Uterine smooth muscle cell (primary cell): ENCODE results near the gene DR1. TPM values are rescaled to one million over a fixed set of nuclear protein-coding genes. Genes with fewer than 3 reads are reported as not detected.

Source experiments
- total RNA-seq: library from RNA; depleted of rRNA; stranded (reverse); fragments of >200 nt; gene quantifications from 2 replicates; pipeline ENCODE4 v1.2.3, GENCODE V29; 2014

DR1 gene
- 50.0 and 67.8 TPM in 2 replicates for total RNA-seq

DNA sequence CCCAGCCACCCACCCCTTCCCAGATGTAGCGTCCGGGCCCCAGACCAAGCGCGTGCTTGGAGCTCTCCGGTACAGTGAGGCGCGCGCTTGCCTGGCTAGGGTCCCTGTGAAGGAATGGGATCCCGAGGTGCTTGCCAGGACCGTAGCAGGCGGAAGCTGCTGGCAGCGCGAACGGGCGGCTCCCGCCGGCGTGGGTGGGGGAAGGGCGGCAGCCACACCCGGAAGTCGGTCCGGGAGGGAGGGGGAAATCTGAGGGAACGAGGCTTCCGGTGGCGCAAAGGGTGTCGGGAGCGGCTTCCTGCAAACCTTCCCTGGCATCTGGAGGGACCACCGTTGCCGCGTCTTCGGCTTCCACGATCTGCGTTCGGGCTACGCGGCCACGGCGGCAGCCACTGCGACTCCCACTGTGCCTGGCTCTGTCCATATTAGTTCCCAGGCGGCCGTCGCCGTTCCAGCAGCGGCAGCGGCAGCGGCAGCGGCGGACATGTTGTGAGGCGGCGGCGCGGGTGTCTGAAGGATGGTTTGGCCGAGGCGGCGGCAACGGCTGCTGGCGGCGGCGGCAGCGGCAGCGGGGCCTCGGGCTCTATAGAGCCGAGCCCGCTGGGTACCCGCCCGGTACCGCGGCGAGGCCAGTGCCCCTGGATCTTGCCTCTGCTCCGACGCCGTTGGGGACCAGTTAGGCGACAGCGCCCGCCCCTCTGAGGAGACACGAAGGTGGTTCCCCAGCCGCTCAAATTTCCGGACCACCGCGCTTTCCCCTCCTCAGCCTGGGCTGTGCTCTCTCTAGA lies at the start of gene DR1:
DR1 (plus strand) TSS at position 275 of the 788 bp plus-strand sequence. CDS start 739 bp downstream, outside the sequence.

Other genes starting within 250 kb of the DR1 start
- gene TMED5, start 165.5 kb upstream of the DR1 start, total RNA-seq: 69.5 and 73.5 TPM in 2 replicates
- gene CCDC18, start 165.2 kb upstream of the DR1 start, total RNA-seq: 17.1 and 32.8 TPM in 2 replicates
- 11.8 and 15.1 TPM in 2 replicates for gene FNBP1L, start 102.2 kb downstream of the DR1 start, total RNA-seq